GM23248 (cell line): ENCODE results near the gene DEDD2. TPM values are rescaled to one million over a fixed set of nuclear protein-coding genes. Genes with fewer than 3 reads are reported as not detected.

Source experiments
- DNase-seq: peaks from one replicate; pipeline ENCODE4 v3.0.0-alpha.2; 2015
- H2AFZ ChIP-seq: fragments of 200-600 bp; sonication (generic); 2 replicates; pipeline ENCODE4 v1.6.1; 2016; ENCODE audit warnings: antibody characterized with exemption
- H3F3A ChIP-seq: fragments of 200-600 bp; sonication (generic); 2 replicates; pipeline ENCODE4 v1.6.1; 2016; ENCODE audit warnings: mild to moderate bottlenecking, antibody characterized with exemption, mixed run types; ENCODE audit not compliant: insufficient read depth
- H3K27ac ChIP-seq: fragments of 200-600 bp; sonication (generic); 2 replicates; pipeline ENCODE4 v1.5.1; 2016; ENCODE audit warnings: mild to moderate bottlenecking
- H3K27me3 ChIP-seq: fragments of 200-600 bp; sonication (generic); replicated peaks from 2 replicates; pipeline ENCODE4 v1.6.1; 2016; ENCODE audit warnings: mild to moderate bottlenecking; ENCODE audit not compliant: insufficient read depth
- H3K36me3 ChIP-seq: fragments of 200-600 bp; sonication (generic); 2 replicates; pipeline ENCODE4 v1.6.1; 2016; ENCODE audit warnings: low read depth, mild to moderate bottlenecking
- H3K4me1 ChIP-seq: fragments of 200-600 bp; sonication (generic); 2 replicates; pipeline ENCODE4 v1.6.1; 2016; ENCODE audit warnings: mild to moderate bottlenecking; ENCODE audit not compliant: insufficient read depth
- H3K4me2 ChIP-seq: fragments of 200-600 bp; sonication (generic); one replicate; pipeline ENCODE4 v1.6.1; 2016; ENCODE audit warnings: mild to moderate bottlenecking; ENCODE audit not compliant: unreplicated experiment
- H3K4me3 ChIP-seq: fragments of 200-600 bp; sonication (generic); 2 replicates; pipeline ENCODE4 v1.5.1; 2016; ENCODE audit warnings: mild to moderate bottlenecking
- H3K79me2 ChIP-seq: fragments of 200-600 bp; sonication (generic); 2 replicates; pipeline ENCODE4 v1.6.1; 2016; ENCODE audit warnings: mild to moderate bottlenecking; ENCODE audit not compliant: insufficient read depth
- H3K9ac ChIP-seq: fragments of 200-600 bp; sonication (generic); 2 replicates; pipeline ENCODE4 v1.6.1; 2016; ENCODE audit warnings: mild to moderate bottlenecking
- H3K9me2 ChIP-seq: fragments of 200-600 bp; sonication (generic); 2 replicates; pipeline ENCODE4 v1.6.1; 2016; ENCODE audit warnings: mixed run types, mild to moderate bottlenecking, moderate library complexity; ENCODE audit not compliant: insufficient read depth
- H3K9me3 ChIP-seq: fragments of 200-600 bp; sonication (generic); one replicate; pipeline ENCODE4 v1.6.1; 2017; ENCODE audit warnings: low read depth
- H4K20me1 ChIP-seq: fragments of 200-600 bp; sonication (generic); 2 replicates; pipeline ENCODE4 v1.6.0; 2016; ENCODE audit not compliant: insufficient read depth
- EZH2 ChIP-seq: fragments of 200-600 bp; sonication (generic); IDR thresholded peaks from 2 replicates; pipeline ENCODE4 v1.6.1; 2018; ENCODE audit warnings: antibody characterized with exemption, mild to moderate bottlenecking; ENCODE audit not compliant: insufficient read depth, poor library complexity, severe bottlenecking
- EZH2phosphoT487 ChIP-seq: fragments of 200-600 bp; sonication (generic); IDR thresholded peaks from 2 replicates; pipeline ENCODE4 v1.6.1; 2018; ENCODE audit warnings: antibody characterized with exemption, moderate library complexity, mild to moderate bottlenecking, low read depth; ENCODE audit not compliant: insufficient read depth
- WGBS, 2 experiments: methylation state at CpG; one replicate each; pipeline ENCODE4 v1.1.6; 2015 to 2017; ENCODE audit warnings: low lambda C conversion rate in 2 of 2, low coverage in 1 of 2; ENCODE audit errors: missing lambda C conversion rate in 2 of 2; 5-methylcytosine and 5-hydroxymethylcytosine counted together
- in situ Hi-C: fragments of 300-500 bp; cut with MboI; formaldehyde crosslinking; loops from 2 replicates; pipeline ENCODE4 v1.15.0; 2020
- polyA plus RNA-seq: library from polyadenylated mRNA; unstranded; fragments of >200 nt; fragmentation: Nextera tagmentation; extraction: Ambion mirVana; gene quantifications from 2 replicates; pipeline ENCODE4 v1.2.1, GENCODE V29; 2016
- total RNA-seq: library from RNA; depleted of rRNA; stranded (reverse); fragments of >200 nt; shearing (Covaris generic); gene quantifications from 2 replicates; pipeline ENCODE4 v1.2.3, GENCODE V29; 2014

Gene DEDD2
- total and polyA plus RNA-seq, 2 experiments from 2014 or later, result 21.1 to 27.8 TPM

GRCh38 chr19:42169486-42170413, 47.7 kb downstream of the DEDD2 start:
- H4K20me1 ChIP-seq, result no peaks in the 10 kb centered on the region
- peaks cover 2% of the 10 kb centered on the region; the same call in 1 of the 2 replicates for H3K27me3 ChIP-seq
- no peak overlapping the region for H3K4me2 ChIP-seq
- no peaks in the 10 kb centered on the region for H3K9me2 ChIP-seq
- H2AFZ ChIP-seq, result no peak overlapping the region
- no peak overlapping the region for H3K27ac ChIP-seq
- in situ Hi-C loops, result no loop called here
- H3K9ac ChIP-seq, result no peak overlapping the region
- H3K4me1 ChIP-seq, result no peaks in the 10 kb centered on the region
- WGBS, 2 experiments, result 30 to 35% methylated on average over 19 of the region's 19 CpGs
- H3K79me2 ChIP-seq, result no peaks in the 10 kb centered on the region
- H3K36me3 ChIP-seq, result no peaks in the 10 kb centered on the region
- no peak for DNase-seq
- H3K4me3 ChIP-seq, result no peak overlapping the region
- no peaks in the 10 kb centered on the region for H3F3A ChIP-seq
- TF ChIP-seq EZH2 (no peak), EZH2phosphoT487 (no peak)
- no peaks in the 10 kb centered on the region for H3K9me3 ChIP-seq

DNA sequence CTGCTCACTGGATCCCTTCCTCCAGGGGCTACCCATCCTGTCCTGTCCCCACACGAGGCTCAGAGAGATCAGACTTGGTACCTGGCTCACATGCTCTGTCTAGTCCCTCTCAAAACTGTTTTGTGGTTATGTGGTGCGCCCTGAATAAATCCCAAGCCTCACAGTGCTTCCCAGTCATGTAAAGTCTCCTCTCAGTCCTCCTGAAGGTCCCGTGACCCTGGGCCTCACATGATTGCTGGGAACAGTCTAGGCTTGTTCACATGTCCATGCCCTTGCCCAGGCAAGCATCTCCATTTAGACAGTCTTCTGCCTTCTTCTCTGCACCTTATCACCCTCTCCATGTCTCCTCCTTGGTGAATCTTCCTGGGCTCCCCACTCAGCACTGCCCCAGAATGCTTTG, 49.3 kb downstream of the DEDD2 start:
- 26 to 36% methylated on average over 3 of the region's 3 CpGs for WGBS, 2 experiments
- in situ Hi-C loops, result no loop called here
- H3K9ac ChIP-seq, result no peak overlapping the region

DNA sequence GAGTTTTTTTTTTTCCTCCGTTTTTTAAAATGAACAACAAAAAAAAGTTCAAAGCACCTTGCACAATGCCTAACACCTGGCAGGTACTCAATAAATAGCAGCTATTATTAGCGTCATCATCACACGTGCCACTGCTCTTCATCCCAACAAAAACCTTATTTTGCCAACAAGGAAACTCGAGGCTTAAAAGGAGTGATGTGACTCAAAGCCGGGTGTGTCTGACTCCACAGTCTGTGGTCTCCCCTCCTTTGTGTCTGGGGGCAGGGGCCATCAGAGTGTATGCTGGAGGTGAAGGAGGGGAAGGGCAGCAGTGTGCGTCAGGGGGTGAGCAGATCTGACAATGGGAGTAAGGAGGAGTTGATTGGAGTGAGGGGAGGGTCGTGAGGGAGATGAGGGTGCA, 51.2 kb downstream of the DEDD2 start:
- 37 to 42% methylated on average over 7 of the region's 7 CpGs for WGBS, 2 experiments

More for the DNA sequence above, 49.3 kb downstream of the DEDD2 start:
- Histone ChIP-seq H2AFZ (no peak overlapping the region), H3K27ac (no peak overlapping the region), H3F3A (no peaks in the 10 kb centered on the region), H3K79me2 (no peaks in the 10 kb centered on the region), H3K4me2 (no peak overlapping the region), H3K9me3 (no peaks in the 10 kb centered on the region), H4K20me1 (no peaks in the 10 kb centered on the region), H3K4me1 (no peaks in the 10 kb centered on the region), H3K27me3 (peaks cover 7% of the 10 kb centered on the region; the same call in 1 of the 2 replicates), H3K36me3 (no peaks in the 10 kb centered on the region), H3K9me2 (no peaks in the 10 kb centered on the region), H3K4me3 (no peak overlapping the region)
- no peak for DNase-seq
- TF ChIP-seq EZH2phosphoT487 (no peak), EZH2 (no peak)

DNA sequence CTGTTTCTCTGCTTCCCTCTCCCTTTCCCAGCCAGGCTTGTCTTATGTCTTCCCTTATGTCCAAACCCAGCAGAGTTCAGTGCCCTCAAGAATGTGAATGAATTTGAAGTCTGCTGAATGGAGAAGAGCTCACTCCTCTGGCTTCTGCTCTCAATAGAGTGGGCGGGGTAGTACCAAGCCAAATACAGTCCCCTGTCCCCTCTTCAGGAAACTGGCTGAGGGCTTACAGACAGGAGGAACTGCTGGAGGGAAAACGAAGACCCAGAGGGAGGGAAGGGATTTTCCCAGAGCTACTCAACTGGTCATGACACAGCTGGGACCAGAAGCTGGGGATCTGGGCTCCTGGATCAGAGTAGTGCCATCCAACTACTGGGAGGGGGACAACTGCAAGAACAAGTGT, 52.3 kb downstream of the DEDD2 start:
- peaks cover 27% of the 10 kb centered on the region for H3K27me3 ChIP-seq
- no peak overlapping the region for H2AFZ ChIP-seq
- in situ Hi-C loops, result no loop called here

More for the DNA sequence above, 51.2 kb downstream of the DEDD2 start:
- TF ChIP-seq EZH2phosphoT487 (no peak), EZH2 (no peak)
- no peak overlapping the region for H3K4me3 ChIP-seq
- no peaks in the 10 kb centered on the region for H3K9me2 ChIP-seq
- H3K4me1 ChIP-seq, result no peaks in the 10 kb centered on the region
- H3K9ac ChIP-seq, result no peak overlapping the region
- DNase-seq, result no peak
- no peaks in the 10 kb centered on the region for H3K79me2 ChIP-seq
- H4K20me1 ChIP-seq, result no peaks in the 10 kb centered on the region
- H3K9me3 ChIP-seq, result no peaks in the 10 kb centered on the region
- no peak overlapping the region for H3K4me2 ChIP-seq
- H3F3A ChIP-seq, result no peaks in the 10 kb centered on the region
- no peak overlapping the region for H3K27ac ChIP-seq
- H2AFZ ChIP-seq, result no peak overlapping the region
- in situ Hi-C loops, result no loop called here
- H3K36me3 ChIP-seq, result no peaks in the 10 kb centered on the region
- peaks cover 16% of the 10 kb centered on the region; the same call in 1 of the 2 replicates for H3K27me3 ChIP-seq

More for the DNA sequence above, 52.3 kb downstream of the DEDD2 start:
- no peaks in the 10 kb centered on the region for H3K36me3 ChIP-seq
- H3K9me2 ChIP-seq, result no peaks in the 10 kb centered on the region
- no peak overlapping the region for H3K9ac ChIP-seq
- TF ChIP-seq EZH2phosphoT487, result no peak
- TF ChIP-seq EZH2, result no peak
- H3K79me2 ChIP-seq, result no peaks in the 10 kb centered on the region
- H3F3A ChIP-seq, result no peaks in the 10 kb centered on the region
- no peak overlapping the region for H3K4me2 ChIP-seq
- DNase-seq, result no peak
- no peaks in the 10 kb centered on the region for H3K9me3 ChIP-seq
- no peak overlapping the region for H3K27ac ChIP-seq
- no peaks in the 10 kb centered on the region for H3K4me1 ChIP-seq
- no peak overlapping the region for H3K4me3 ChIP-seq
- WGBS, 2 experiments, result 41% methylated on average over 2 of the region's 2 CpGs
- no peaks in the 10 kb centered on the region for H4K20me1 ChIP-seq
